ENCODE results near the gene TRPC4.

TRPC4 gene

DNA sequence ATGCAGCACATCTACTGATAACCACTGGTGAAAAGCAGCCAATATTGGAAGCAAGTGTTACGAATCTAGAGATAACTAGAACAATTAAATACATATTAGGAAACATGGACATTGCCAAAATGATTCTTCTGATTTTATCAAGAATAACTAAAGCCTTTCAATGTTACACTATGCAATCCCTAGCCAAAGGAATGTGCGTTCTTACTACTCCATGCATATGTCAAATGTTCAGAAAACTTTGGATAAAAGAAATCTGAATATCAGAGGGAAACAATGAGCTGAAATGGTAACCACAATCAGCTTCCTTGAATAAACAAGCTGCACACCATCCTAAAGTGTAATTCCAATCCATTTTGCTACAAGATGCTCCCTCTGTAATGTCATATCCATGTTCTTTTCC is 270.1 kb downstream of the TRPC4 start:
- no peak overlapping the region for H3K4me3 ChIP-seq (replicated peaks; ENCODE audit: insufficient read depth, low read length)
- TF ChIP-seq GABPA (IDR thresholded peaks at IDR 0.05; ENCODE audit: low read depth) (no peak), CTCF (IDR thresholded peaks at IDR 0.05; ENCODE audit: insufficient read depth, low read length) (no peak), SPI1 (IDR thresholded peaks at IDR 0.05; ENCODE audit: borderline replicate concordance, low read depth) (no peak), REST (IDR thresholded peaks at IDR 0.05; ENCODE audit: insufficient replicate concordance, low read depth) (no peak), POLR2AphosphoS5 (IDR thresholded peaks at IDR 0.05; ENCODE audit: low read depth) (no peak)
- H3K27ac ChIP-seq (replicated peaks) = no peak overlapping the region
- no peaks in the 10 kb centered on the region for H3K27me3 ChIP-seq (ENCODE audit: insufficient read depth, poor library complexity, severe bottlenecking)
- DNase-seq (ENCODE audit: low read depth in 1 of 2, low spot score in 1 of 2) = no peak

- no peak for DNase-seq (ENCODE audit: low read depth in 1 of 2, low spot score in 1 of 2)
- Histone ChIP-seq H3K27ac (replicated peaks) (no peak within 1 kb of the TSS), H3K27me3 (ENCODE audit: insufficient read depth, poor library complexity, severe bottlenecking) (no peaks in the 10 kb centered on the region), H3K4me3 (replicated peaks; ENCODE audit: insufficient read depth, low read length) (no peak within 1 kb of the TSS)
- TF ChIP-seq REST (IDR thresholded peaks at IDR 0.05; ENCODE audit: insufficient replicate concordance, low read depth) = no peak
- no peak for TF ChIP-seq GABPA (IDR thresholded peaks at IDR 0.05; ENCODE audit: low read depth)
- no peak for TF ChIP-seq POLR2AphosphoS5 (IDR thresholded peaks at IDR 0.05; ENCODE audit: low read depth)
- no peak for TF ChIP-seq SPI1 (IDR thresholded peaks at IDR 0.05; ENCODE audit: borderline replicate concordance, low read depth)
- no peak for TF ChIP-seq CTCF (IDR thresholded peaks at IDR 0.05; ENCODE audit: insufficient read depth, low read length)
These were observed 271.0 kb downstream of the TRPC4 start, which contains the start of gene POSTN for GRCh38 chr13:37598597-37598996. POSTN (minus strand) TSS chr13:37598768; CDS start chr13:37598726, 42 bp downstream.

- Histone ChIP-seq H3K27me3 (ENCODE audit: insufficient read depth, poor library complexity, severe bottlenecking) (no peaks in the 10 kb centered on the region), H3K4me3 (replicated peaks; ENCODE audit: insufficient read depth, low read length) (no peak overlapping the region), H3K27ac (replicated peaks) (no peak overlapping the region)
- DNase-seq (ENCODE audit: low read depth in 1 of 2, low spot score in 1 of 2) = no peak
- TF ChIP-seq CTCF (IDR thresholded peaks at IDR 0.05; ENCODE audit: insufficient read depth, low read length) (no peak), POLR2AphosphoS5 (IDR thresholded peaks at IDR 0.05; ENCODE audit: low read depth) (no peak), SPI1 (IDR thresholded peaks at IDR 0.05; ENCODE audit: borderline replicate concordance, low read depth) (no peak), GABPA (IDR thresholded peaks at IDR 0.05; ENCODE audit: low read depth) (no peak), REST (IDR thresholded peaks at IDR 0.05; ENCODE audit: insufficient replicate concordance, low read depth) (no peak)
These were observed 272.0 kb downstream of the TRPC4 start for GRCh38 chr13:37597477-37598025.
